Stimulated activated CD8-positive, alpha-beta memory T cell treated with anti-CD3 and anti-CD28 coated beads, Interleukin-7, amount 100 ng/mL, for 4 hours (primary cell): ENCODE results near the gene ALKAL2.

ENCODE experiments used
- DNase-seq, 2 donors: peaks; one replicate each; pipeline ENCODE4 v3.0.0-alpha.2; 2020; ENCODE audit warnings: low read depth in 2 of 2

ALKAL2 gene

DNA sequence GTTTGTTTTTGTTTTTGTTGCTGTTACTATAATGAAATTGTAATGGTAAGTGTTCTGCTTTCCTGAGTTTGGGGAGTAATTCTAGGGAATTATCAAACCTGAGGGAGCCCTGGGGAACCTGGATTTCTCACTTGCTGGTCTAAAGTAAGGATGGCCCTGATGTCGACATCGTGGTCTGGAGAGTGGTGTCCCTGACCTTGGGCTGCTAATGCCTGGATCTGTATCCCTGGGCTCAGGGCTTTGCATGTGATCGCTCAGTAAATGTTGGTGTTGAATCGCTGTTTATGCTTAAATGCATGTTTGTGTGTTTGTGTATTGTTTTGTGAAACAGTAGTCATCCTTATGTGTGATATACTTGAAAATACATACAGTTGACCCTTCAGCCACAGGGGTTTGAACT, 17.0 kb downstream of the ALKAL2 start:
- DNase-seq, result no peak

DNA sequence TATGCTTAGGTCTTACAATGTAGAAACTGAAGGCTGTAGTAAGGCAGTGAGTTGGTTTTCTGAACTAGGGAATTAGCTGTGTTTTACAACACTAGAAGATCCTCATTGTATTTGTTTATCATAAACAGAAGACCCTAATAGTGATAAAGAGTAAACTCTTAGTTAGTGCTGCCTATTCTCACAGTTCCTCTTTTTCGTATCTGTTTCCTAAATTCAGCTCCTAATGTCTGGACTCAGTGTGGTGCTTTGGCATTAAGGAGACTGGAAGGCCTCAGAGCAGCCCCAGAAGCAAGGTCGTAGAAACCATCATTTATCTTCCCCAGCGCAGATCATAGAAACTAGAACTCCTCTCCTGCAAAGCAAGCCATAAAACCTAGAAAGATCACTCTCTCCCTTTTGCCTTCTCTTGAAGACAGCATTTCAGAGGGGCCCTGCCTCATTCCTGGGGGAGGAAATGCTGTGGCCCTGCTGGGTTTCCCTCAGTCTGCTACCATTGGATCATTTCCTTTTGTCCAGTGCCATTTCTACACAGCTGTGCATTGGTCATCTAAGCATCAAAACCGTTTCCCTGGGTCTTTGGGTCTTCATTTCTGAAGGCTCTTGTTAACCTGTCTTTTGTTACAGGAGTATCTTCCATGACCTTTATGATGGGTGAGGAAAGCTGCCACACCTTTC, 18.4 kb downstream of the ALKAL2 start:
- no peak for DNase-seq

DNA sequence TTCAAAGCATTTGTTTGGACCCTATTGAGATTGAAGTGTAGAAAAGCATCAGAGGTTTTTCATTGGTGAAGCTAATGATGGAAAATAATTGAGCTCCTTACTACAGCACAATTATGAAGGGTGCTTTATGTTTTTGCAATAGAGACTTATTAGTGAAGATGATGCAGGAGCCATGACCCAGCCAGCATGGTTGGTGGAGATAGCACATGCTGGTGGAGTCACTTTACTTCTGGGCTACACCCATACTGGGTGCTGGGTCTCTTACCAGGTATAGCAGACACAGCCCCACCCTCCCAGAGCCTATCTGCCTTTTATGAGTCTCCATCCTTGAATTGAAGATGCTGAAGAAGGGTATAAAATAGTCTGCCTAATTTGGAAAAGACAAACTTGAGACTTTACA, 19.6 kb downstream of the ALKAL2 start:
- DNase-seq, result no peak

DNA sequence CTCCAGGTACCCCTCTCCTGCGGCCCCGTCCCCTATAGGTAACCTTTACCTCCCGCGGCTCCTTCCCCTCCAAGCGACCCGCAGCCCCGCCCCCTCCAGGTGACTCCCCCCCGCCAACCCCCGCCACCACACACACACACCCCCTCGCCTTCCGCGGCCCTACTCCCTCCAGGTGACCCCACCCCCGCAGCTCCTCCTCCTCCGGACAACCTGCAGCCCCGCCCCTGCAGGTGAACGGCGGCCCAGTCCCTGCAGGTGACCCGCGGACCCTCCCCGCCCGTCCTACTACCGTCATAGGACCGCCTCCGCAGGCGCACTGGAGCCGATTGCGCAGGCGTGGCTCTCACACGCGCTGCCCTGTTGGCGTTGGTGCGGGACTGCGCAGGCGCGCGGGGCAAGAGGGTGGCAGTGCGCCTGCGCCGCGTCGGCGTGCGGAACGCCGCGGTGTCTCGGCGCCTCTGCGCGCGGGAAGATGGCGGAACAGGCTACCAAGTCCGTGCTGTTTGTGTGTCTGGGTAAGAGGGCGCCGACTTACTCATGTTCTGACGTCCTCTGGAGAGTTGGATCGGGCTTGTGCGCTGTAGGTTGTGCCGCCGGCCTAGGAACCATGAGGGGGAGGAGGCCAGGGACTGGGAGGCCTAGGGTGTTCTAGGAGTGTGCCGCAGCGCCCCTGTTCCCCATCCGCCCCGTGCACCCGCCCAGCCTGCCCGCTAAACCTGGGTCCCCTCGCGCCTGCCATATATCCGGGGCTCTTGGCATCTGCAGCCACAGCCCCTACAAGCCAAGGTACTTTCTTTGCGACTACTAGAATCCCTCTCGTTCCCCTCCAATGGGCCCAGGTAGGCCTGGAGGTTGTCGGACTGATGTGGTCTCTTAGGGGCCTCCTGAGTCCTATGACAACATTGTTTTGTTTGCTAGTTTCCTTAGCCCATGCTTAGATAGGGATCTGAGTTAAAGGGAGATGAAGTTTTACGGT, 23.1 kb downstream of the ALKAL2 start, which contains the start of gene ACP1:
Gene ACP1 (plus strand): TSS at position 455 of the 976 bp plus-strand sequence. CDS start 18 bp downstream, at position 473.
- DNase-seq, result peak; percentile 89 to 94

DNA sequence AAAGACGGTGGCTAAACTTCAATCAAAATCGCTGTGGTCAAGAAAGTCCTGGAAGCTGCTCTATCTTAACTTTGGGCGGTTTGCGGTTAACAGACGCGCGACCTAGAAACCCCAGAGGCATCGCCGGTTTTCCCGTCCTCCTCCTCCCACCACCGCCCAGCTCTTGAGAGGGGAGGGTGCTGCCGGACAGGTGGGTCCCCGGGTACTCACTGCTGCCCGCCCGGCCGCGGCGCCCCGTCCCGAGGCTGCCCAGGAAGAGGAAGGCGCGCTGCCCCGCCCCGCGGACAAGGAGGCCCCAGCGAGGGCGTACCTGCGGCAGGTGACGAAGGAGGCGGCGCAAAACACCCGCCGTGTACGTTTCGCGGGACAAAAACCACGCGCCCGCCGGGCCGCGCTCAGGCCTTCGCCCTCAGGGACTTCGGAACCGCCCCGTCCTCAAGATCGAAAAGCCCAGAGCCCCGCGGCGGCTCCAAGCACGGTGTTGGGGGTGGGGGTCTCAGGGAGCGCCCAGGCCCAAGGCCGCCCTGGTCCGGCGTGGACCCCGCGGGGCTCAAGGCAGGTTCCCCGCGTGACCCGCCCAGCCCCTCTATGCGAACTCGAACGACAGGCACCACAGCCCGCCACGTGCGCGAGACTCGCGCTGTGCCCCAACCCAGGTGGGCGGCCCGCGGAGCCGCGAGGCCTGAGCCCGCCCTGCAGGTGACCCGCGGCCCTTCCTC, 24.0 kb downstream of the ALKAL2 start, which contains the start of gene SH3YL1:
Gene SH3YL1 (minus strand): TSS at position 259 of the 719 bp plus-strand sequence. CDS start 48 bp downstream, at position 211.
- peak; percentile 27 to 55 for DNase-seq

DNA sequence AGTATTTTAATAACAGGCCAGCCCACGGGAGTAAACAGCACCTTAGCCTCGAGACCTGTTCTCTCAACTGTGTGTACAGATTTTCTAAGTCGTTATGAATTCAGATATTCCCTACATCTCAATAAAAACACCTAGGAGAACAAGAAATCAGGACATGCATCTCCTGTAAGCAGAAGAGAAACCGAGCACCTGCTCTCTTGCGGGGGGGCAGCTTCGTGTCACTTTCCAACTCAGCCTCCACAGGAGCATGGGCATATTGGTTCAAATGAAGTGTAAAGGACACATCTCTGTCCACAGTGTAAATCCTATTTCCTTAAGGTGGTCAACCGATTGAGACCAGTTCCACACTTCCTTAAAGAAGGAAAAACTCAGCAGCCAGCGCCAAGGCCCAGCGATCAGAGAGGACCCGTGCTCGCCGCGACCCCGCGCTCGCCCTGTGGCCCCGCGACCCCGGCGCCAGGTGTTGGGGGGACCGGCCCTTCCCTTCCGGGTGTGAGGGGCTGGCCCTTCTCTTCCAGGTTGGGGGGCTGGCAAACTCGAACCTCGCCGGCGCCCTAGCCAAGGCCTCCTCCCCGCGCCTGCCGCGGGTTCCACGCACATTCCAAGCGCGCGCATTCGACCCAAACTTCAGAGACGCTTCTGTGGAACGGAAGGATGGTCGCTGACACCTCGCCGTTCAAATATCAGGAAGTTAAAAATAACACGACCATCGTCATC, 24.7 kb downstream of the ALKAL2 start:
- DNase-seq, result peak in 1 of 2 donors; percentile 3

DNA sequence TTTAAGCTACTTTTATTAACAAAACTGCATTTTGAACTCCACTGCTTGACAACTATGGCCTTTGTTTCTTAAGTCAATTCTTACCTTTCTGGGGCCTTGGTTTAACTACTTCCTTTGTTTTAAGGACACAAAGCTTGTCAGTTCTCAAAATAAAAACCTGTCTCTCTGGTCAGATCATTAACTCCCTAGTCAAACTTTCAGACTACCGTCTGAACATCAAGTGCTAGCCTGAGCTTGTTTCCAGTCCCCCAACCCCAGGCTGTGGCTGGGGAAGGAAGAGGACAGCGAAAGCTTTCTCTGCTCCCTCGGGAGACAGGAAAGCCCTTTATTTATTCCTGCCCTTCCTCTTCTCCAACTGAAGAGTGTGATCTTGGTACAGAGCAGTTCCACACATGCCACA, 25.8 kb downstream of the ALKAL2 start:
- DNase-seq, result no peak

DNA sequence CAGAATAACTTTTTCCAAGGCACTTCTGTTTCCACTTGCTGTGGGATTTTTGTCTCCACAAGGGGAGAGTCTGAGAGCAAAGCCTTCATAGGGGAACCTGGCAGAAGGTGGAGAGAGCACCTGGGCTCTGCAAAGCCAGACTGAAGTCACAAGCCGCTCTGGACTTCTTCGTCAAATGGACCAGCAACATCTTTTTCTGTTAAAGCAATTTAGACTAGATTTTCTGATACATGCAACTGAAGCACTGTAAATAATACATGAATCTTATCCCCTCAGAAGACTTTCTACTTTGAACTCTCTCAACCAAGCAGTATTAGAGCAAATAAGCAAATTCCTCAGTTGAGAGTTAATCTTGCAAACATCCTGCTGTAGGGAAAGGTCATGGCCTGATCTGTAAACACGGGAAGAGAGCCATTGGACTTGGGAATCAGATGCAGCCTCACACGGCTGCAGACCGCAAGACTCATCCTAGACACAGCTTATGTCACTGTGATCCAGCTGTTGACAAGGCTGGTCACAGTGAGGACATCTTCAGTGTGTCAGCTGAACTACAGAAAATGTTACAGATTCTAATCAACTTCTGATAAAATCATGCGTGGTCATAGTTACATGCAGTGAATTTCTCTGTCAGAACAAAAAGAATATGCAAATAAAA, 27.3 kb downstream of the ALKAL2 start:
- DNase-seq, result no peak

DNA sequence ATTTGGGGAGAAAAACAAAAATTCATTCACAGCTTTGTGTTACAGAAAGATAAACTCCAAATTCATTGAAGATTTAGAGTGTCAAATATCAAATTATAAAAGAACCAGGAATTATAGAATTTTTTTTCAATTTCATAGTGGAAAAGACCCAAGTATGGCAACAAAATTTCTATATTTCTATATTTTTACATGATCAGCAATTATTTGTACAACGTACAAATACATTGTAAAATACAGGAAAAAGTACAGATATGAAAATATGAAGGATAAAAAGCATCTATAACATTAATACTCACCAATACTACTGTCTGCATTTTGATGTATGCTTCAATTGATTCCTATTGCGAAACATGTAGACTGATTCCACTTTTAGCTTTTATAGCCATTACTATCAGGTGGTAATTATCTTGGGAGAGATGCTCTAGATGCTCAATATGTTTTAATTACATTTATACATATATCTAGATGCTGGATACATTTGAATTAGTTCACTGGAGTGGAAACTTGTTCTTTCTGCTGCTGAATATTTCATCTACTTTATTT, 28.0 kb downstream of the ALKAL2 start:
- DNase-seq, result no peak

DNA sequence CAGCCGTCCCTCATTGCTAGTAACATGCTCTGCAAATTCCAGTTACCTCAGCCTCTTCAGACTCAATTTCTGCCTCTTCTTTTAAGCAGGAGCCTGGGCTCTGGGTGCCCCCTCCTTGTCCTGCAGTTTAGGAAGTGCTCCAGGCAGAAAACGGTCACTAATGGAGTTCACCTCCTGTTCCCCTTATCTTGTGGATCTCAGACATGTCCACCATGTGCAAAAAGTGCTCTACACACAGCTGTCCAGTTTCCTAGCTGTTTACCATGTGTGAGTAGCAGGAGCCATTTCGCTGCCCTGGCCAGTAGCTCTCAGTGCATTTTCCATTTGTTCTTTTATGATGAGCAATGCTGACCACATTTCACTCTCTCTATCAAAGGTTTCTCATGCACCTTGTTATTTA, 29.0 kb downstream of the ALKAL2 start:
- DNase-seq, result no peak

DNA sequence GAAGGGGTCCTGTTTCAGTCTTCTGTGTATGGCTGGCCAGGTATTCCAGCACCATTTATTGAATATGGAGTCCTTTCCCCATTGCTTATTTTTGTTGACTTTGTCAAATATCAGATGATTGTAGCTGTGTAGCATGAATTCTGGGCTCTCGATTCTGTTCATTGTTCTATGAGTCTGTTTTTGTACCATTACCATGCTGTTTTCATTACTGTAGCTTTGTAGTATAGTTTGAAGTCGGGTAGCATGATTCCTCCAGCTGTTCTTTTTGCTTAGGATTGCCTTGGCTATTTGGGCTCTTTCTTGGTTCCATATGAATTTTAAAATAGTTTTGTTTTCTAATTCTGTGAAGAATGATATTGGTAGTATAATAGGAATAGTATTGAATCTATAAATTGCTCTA, 30.0 kb downstream of the ALKAL2 start:
- DNase-seq, result no peak

DNA sequence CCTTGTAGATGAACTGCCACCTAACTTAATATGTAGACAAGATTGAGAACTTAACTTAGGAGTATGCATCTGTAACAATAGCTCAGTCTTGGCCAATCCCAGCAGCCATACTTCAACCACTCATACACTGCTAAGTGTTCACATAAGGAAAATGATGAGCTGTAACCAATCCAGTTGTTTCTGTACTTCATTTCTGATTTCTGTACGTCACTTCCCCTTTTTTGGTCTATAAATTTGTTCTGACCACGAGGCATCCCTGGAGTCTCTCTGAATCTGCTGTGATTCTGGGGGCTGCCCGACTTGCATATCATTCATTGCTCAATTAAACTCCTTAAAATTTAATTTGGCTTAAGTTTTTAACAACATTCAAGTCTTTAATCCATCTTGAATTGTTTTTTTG, 30.5 kb downstream of the ALKAL2 start:
- no peak for DNase-seq

DNA sequence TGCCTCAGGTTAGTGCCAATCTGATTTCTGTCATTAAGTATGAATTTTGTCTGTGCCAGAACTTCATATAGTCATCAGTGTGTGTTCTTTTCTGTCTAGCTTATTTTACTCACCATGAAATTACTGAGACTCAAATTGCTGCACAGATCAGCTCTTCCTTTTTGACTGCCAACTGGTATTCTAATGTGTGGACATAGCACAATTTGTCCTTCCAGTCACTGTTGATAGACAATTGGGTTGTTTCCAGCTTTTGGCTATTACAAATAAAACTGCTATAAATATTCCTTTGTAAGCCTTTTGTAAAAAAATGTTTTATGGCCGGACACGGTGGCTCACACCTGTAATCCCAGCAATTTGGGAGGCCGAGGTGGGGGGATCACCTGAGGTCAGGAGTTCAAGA, 31.8 kb downstream of the ALKAL2 start:
- DNase-seq, result no peak

DNA sequence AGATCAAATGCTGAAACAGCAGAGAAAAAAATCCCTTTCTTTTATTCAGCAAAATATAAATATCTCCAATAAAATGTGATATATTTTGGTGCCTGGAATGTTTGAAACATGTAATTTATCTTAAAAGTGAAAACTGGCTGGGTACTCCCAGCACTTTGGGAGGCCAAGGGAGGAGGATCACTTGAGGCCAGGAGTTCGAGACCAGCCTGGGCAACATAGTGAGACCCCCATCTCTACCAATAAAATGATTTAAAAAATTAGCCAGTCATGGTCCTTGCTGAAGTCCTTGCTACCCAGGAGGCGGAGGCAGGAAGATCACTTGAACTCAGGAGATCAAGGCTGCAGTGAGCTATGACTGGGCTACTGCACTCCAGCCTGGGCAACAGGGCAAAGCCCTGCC, 32.7 kb downstream of the ALKAL2 start:
- no peak for DNase-seq

DNA sequence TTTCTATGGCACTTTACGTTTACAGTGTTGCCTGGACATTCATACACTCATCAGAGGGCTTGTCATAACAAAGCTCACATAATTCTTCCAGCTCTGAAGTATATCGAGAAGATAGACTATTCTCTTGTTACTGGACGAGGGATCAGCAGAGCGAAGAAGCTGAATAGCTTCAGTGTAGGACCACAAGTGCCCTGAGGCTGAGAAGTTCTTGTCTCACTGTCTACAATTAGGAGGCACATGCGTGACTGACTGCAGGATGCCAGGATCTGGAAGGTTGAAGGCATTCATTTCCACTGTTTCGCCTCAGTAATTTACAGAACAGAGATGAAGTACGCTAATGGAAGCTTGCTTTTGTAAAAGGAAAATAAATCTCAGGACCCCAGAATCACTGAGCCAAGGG, 33.6 kb downstream of the ALKAL2 start:
- DNase-seq, result no peak

DNA sequence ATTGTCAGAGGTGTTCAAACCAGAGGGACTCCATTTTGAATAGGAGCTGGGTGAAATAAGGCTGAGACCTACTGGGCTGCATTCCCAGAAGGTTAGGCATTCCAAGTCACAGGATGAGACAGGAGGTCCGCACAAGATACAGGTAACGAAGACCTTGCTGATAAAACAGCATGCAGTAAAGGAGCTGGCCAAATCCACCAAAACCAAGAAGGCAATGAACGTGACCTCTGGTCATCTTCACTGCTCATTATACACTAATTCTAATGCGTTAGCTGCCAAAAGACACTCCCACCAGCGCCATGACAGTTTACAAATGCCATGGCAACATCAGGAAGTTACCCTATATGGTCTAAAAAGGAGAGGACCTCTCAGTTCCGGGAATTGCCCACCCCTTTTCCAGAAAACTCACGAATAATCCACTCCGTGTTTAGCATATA, 34.7 kb downstream of the ALKAL2 start:
- DNase-seq, result no peak

DNA sequence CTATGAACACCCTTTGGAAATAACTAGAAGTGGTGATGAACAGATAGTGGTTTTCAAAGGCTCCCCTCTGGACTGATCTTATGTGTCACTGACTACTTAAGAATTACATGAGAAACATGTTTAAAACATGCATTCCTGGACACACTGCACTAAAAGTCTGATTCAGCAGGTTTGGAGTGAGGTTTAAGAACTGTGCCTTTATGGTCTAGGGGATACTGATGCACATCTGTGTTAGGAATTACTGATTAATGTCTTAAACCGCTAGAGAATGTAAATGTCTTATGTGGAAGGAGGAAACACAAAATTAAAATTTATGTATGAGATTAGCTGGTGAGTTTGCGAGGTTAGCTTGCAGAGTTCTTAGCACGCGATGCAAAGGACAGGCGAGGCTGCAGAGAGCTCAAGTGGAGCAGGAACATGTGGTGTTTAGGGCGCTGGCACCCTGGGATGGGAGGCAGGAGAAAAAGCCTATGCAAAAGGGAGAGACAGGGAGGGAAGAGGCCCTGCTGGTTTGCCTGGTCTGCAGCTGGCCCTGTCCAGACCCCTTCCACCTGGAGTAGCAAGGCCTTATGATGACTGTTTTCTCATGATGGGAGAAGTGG, 35.8 kb downstream of the ALKAL2 start:
- DNase-seq, result no peak

DNA sequence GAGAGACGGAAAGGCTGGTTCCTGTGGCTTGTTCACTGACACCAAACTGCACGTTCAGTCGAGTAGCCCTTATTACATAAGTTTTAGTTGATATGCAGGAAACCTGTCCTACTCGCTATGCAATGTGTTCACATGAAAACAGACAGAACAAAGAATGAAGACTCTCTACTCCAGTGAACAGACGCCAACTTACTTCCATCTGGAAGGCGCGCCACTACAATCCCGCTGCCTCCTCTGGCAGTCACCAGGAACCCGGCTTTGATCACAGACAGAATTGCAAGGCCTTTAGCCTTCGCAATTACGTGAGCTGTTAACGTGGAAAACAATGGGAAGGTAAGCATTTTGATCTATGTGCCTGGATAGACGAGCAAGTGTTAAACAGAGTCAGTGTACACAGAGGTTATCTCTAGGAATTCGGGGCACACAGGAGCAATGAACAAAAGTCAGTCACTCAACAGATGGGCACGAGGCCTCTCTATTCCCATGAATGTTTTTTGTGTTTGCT, 38.3 kb downstream of the ALKAL2 start:
- DNase-seq, result no peak

DNA sequence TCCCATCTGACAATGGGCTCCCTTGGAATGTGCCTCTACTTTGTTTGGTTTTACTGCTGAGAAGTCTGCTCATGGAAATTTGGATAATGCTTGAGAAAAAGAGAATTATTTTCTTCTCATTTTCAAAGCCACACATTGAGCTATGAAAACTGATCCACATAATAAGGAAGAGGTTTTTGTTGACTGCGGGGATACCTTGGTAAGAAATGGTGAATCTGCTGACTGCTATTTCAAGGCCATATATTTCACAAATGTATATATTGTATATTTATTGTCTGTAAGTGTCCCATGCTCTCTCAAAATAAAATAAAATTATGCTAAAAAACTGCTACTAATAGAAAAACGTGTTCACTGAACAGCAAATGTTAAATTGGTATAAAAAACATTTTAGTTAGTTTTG, 39.2 kb downstream of the ALKAL2 start:
- no peak for DNase-seq
